GM12875 (cell line): ENCODE results near the gene DCLK2.

Experiments
- H3K4me3 ChIP-seq: one replicate; pipeline ENCODE4 v1.5.1; 2011; ENCODE audit warnings: low read depth, low read length, control low read depth
- CTCF ChIP-seq: IDR thresholded peaks from 2 replicates; pipeline ENCODE4 v1.5.1; 2011; ENCODE audit warnings: low read depth, mild to moderate bottlenecking, control low read depth, inconsistent platforms, low read length, moderate library complexity, borderline replicate concordance; ENCODE audit not compliant: insufficient read depth

DCLK2 gene

GRCh38 chr4:150068300-150068960 lies 9.8 kb upstream of the DCLK2 start:
- TF ChIP-seq CTCF: no peak
- H3K4me3 ChIP-seq: no peak overlapping the region

GRCh38 chr4:150069353-150069752 lies 8.9 kb upstream of the DCLK2 start:
- TF ChIP-seq CTCF: no peak

GRCh38 chr4:150070464-150071170 lies 7.6 kb upstream of the DCLK2 start:
- no peak for TF ChIP-seq CTCF
- no peak overlapping the region for H3K4me3 ChIP-seq

More at GRCh38 chr4:150069353-150069752, 8.9 kb upstream of the DCLK2 start:
- H3K4me3 ChIP-seq: no peak overlapping the region

- no peak overlapping the region for H3K4me3 ChIP-seq
- no peak for TF ChIP-seq CTCF
Measured at GRCh38 chr4:150072471-150072870, 5.8 kb upstream of the DCLK2 start.

GRCh38 chr4:150072906-150073714 lies 5.1 kb upstream of the DCLK2 start:
- no peak overlapping the region for H3K4me3 ChIP-seq
- TF ChIP-seq CTCF: no peak

- no peak overlapping the region for H3K4me3 ChIP-seq
- TF ChIP-seq CTCF: no peak
Measured at GRCh38 chr4:150074064-150074463, 4.2 kb upstream of the DCLK2 start.
